ENCODE data around the gene BLOC1S4. TPM values are rescaled to one million over a fixed set of nuclear protein-coding genes. Genes with fewer than 3 reads are reported as not detected.

The BLOC1S4 gene
- polyA plus RNA-seq, 12 donors = 6.0 to 13.6 (median 7.5) TPM; not detected in 1

DNA sequence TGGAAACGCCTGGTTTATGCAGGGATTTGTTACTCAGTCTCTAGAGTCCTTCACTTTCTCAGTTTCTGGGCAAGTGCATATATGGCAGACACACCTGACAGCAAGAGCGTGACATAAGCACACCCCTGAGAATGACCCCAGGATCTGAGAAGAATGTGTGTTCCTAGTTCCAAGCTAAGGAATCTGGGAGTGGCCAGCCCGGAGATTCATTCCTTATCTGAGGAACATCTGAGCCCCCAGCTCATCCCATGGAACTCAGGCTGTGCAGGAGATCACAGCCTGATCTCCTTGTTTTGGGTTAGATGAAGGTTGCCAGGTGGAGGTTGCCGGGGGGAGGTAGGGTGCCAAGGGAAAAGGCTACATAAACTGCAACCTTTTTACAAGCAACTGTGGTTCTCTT, 42.8 kb downstream of the BLOC1S4 start:
- DNase-seq = no peak

DNA sequence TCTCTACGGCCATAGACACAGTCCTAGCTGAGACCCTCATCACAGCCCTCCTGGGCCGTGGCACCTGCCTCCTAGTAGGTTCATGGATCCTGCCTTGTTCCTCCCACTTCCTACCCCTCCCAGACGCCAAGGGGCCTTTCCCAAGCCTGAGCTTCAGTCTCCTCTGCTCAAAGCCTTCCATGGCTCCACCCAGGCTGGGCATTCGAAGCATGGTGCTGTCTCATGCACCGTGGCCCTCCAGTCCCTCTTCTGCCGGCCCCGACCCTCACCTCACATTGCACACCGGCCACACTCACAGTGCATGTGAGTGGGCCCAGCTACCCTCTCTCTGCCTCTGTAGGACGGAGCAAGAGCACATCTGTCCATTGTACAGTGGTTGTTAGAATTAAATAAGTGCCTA, 44.9 kb downstream of the BLOC1S4 start:
- DNase-seq = no peak

DNA sequence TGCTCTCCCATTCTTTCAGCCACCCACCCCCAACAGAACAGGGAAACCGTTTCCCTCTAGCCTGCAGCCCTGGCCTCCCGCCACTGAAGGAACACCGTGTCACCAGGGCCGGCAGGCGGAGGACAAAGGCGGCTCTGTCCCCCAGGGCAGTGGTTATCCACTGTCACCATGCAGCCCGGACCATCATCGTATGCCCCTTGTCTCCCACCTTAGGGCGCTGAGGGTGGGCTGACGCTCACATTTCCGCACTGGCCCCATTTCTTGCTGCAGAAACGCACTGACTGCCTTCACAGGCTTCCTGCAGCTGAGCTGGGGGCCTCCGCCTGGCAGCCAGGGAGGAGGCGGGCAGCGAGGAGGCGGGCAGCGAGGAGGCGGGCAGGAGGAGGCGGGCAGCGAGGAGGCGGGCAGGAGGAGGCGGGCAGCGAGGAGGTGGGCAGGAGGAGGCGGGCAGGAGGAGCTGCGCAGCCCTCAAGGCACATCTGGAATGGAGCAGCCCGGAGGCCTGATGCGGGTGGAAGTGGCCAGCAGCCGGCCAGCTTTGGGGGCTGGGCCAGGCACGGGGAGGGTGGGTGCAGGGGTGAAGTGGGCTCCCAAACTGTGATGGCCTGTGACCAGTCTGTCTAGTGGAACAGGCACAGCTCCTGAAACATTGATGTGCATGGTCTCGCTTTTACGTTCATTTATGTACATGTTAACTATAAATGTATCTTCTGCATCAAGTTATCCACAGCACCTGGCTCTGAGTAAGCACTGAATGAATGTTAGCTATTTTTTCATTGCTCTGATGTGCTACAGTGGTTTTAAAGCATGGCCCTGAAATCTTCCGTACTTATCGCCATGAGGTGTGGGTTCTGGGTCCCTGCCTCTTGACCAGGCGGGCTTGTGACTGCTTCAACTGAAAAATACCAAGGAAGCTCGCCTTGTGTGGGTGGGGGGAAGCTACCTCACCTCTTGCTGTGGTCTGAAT, 46.0 kb downstream of the BLOC1S4 start:
- no peak for DNase-seq

DNA sequence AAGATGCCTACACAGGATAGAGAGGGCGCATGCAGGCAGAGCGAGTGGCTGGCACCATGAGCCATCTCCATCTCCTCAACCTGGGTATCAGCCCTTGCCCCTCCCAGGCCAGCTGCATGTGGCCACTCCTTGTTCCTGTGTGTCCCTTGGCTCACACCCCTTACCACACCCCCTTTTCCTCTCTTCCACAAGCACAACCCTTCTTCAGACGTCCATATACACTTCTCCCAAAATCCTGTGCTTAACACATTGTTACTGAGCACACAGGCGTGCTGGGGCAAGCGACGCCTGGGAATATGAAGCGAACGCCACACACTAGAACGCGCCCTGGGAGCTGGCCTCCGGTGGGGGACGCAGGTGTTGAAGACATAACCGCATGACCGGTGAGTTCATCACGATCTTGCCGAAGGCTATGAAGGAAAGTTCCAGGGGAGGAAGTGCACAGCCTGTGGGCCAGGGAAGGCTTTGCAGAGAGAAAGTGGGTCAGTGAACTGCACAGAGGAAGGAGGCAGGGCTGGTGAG, 47.4 kb downstream of the BLOC1S4 start:
- DNase-seq = no peak

DNA sequence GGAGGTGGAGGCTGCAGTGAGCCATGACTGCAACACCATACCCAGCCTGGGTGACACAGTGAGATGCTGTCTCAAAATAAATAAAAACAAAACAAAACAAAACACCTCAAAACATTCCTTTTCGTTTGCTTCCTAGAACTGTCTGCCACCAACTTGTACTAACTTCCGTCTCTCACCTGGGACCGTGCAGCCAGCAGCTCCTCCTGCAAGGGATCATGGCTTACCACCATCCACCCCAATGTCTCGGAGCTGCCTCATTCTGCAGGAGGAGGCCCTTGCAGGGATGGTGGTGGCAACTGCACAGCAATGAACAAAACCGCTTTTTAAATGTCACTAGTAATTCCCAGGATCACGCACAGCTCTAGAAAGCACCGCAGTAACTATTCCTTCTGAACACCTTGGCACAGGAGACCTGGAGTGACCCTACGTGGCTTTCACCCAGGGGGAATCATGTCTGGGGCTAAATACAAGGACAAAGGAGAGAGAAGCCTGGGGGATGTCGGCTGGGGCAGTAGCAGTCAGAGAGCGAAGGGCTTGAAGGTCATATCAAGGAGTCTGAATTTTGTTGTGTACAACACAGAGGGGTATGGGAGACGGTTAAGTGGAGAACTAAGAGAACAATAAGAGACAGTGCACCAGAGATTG, 49.1 kb downstream of the BLOC1S4 start:
- DNase-seq = no peak

DNA sequence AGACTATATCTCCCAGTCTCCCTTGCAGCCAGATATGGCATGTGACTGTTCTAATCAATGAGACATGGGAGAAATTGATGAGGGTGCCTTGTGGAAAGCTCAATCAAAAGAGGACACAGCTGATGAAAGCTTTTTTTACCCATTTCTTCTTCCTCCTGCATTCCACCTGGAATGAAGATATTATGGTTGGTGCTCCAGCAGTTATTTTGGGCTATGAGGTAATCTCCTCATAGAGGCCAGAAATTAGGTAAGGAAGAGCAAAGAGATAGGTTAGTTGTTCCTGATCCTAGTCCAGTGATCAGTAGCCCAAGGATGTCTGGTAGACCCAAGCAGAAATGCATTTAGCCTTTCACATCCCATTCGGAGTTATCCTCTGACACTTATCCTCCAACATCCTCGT, 49.7 kb downstream of the BLOC1S4 start:
- no peak for DNase-seq

Other genes with a start within 250 kb of the BLOC1S4 start
- gene PPP2R2C, start 243.6 kb upstream of the BLOC1S4 start, polyA plus RNA-seq (ENCODE audit: insufficient read length in 12 of 12) = 10 to 100 TPM in 1 of 12 donors, 1 to 10 TPM in 2, under 1 TPM in 7, not detected in 2; 0.19 to 14.3 (median 0.27) TPM
- 10 to 100 TPM in 2 of 12 donors, 1 to 10 TPM in 9, not detected in 1; 5.4 to 19.5 (median 7.5) TPM for gene MAN2B2, start 141.0 kb upstream of the BLOC1S4 start, polyA plus RNA-seq (ENCODE audit: insufficient read length in 12 of 12)
- gene MRFAP1, start 75.5 kb upstream of the BLOC1S4 start, polyA plus RNA-seq (ENCODE audit: insufficient read length in 12 of 12) = 100 to 1,000 TPM in 11 of 12 donors, not detected in 1; 207 to 331 (median 247) TPM
- 1 to 10 TPM in 9 of 12 donors, under 1 TPM in 1, not detected in 2; 0.93 to 5.5 (median 1.6) TPM for gene S100P, start 22.3 kb upstream of the BLOC1S4 start, polyA plus RNA-seq (ENCODE audit: insufficient read length in 12 of 12)
- 10 to 100 TPM in 11 of 12 donors, not detected in 1; 50.4 to 76.4 (median 58.7) TPM for gene MRFAP1L1, start 6.3 kb upstream of the BLOC1S4 start, polyA plus RNA-seq (ENCODE audit: insufficient read length in 12 of 12)
- gene KIAA0232, start 66.6 kb downstream of the BLOC1S4 start, polyA plus RNA-seq (ENCODE audit: insufficient read length in 12 of 12) = 10 to 100 TPM in 11 of 12 donors, not detected in 1; 18.7 to 25.5 (median 23.3) TPM
- 10 to 100 TPM in 11 of 12 donors, not detected in 1; 25.9 to 44.0 (median 41.0) TPM for gene TBC1D14, start 193.7 kb downstream of the BLOC1S4 start, polyA plus RNA-seq (ENCODE audit: insufficient read length in 12 of 12)

Measured in muscle of arm (tissue), 12 donors.